ENCODE data around the gene FLCN. TPM values are rescaled to one million over a fixed set of nuclear protein-coding genes. Genes with fewer than 3 reads are reported as not detected.

Gene FLCN
- total and polyA plus RNA-seq, 10 of the 15 experiments (the other 5 are each of a cell fraction or from before 2014, with no cell fraction given), result 1.1 to 24.7 (median 10.4) TPM

GRCh38 chr17:17167986-17168385 is 69.0 kb downstream of the FLCN start:
- H3K9ac ChIP-seq (ENCODE audit: control insufficient read depth, insufficient read depth, low read length), result no peak overlapping the region
- no TSS peak for BruUV-seq (replicated peaks)
- H3K27ac ChIP-seq (ENCODE audit: control insufficient read depth, insufficient read depth), result no peak overlapping the region
- no peaks in the 10 kb centered on the region for H3K4me1 ChIP-seq (ENCODE audit: control insufficient read depth, insufficient read depth, low read length)
- ChIA-PET RAD21 (ENCODE audit: unreplicated experiment) (no interaction called here), POLR2A (no interaction called here), SMC1A (ENCODE audit: uncharacterized antibody, unreplicated experiment) (interaction anchor here (1.6 kb wide), 1 partner anchor 8 kb away, joined by 4 read pairs; no protein-coding TSS in a partner anchor), CTCF (no interaction called here)
- ATAC-seq (no peak), FAIRE-seq (no peak), DNase-seq (ENCODE audit: low read depth, low spot score) (no peak)
- TF ChIP-seq DPF2 (IDR thresholded peaks at IDR 0.05) (no peak), PRDM15 (CRISPR knock-in tag; IDR thresholded peaks at IDR 0.05) (no peak), MEF2B (IDR thresholded peaks at IDR 0.05; ENCODE audit: partially characterized antibody, poor library complexity, severe bottlenecking) (no peak), NFXL1 (IDR thresholded peaks at IDR 0.05; ENCODE audit: borderline replicate concordance) (no peak)
- no peak overlapping the region for H3K4me2 ChIP-seq (ENCODE audit: control insufficient read depth, insufficient read depth)
- H3K27me3 ChIP-seq (replicated peaks in 1 of 2; ENCODE audit: control insufficient read depth in 2 of 2, insufficient read depth in 2 of 2, low read length in 1 of 2), result no peaks in the 10 kb centered on the region
- H3K9me3 ChIP-seq (replicated peaks; ENCODE audit: control insufficient read depth, insufficient read depth, low read length), result no peaks in the 10 kb centered on the region
- H3K79me2 ChIP-seq (ENCODE audit: control insufficient read depth, insufficient read depth, low read length), result no peaks in the 10 kb centered on the region
- WGBS (ENCODE audit: insufficient coverage, insufficient replicate concordance, low lambda C conversion rate, missing lambda C conversion rate), result over 99% methylated on average over 10 of the region's 10 CpGs
- in situ Hi-C loops (cut with MboI) (no loop called here), intact Hi-C loops (cut with micrococcal nuclease; ENCODE audit: unreplicated experiment) (no loop called here)
- no peak overlapping the region for H2AFZ ChIP-seq (ENCODE audit: control insufficient read depth, low read depth, low read length)
- no peak overlapping the region for H3K4me3 ChIP-seq
- peaks cover 4 to 30% of the 10 kb centered on the region in 2 experiments; a peak in 3 of 4 replicates for H3K36me3 ChIP-seq (ENCODE audit: control insufficient read depth in 2 of 2, insufficient read depth in 2 of 2, low read length in 1 of 2)
- H4K20me1 ChIP-seq (ENCODE audit: control insufficient read depth, insufficient read depth), result no peaks in the 10 kb centered on the region
